K562 (cell line): ENCODE measurements around the gene PLK5. TPM values are rescaled to one million over a fixed set of nuclear protein-coding genes. Genes with fewer than 3 reads are reported as not detected.

Experiments
- ATF3 ChIP-seq, 2 experiments: fragments of 450-650 bp in 1 of 2; sonication (generic) in 1 of 2; formaldehyde crosslinking in 1 of 2; IDR thresholded peaks in 1 of 2; conservative IDR thresholded peaks in 1 of 2; 2 replicates each; pipeline versions ENCODE4 v1.6.1 to v1.8.1; 2016 to 2023; ENCODE audit warnings: mild to moderate bottlenecking in 2 of 2, moderate library complexity in 2 of 2, inconsistent platforms in 1 of 2, missing genetic modification reagents in 1 of 2
- BCOR ChIP-seq: fragments of 450-650 bp; IDR thresholded peaks from 2 replicates; pipeline ENCODE4 v1.6.1; 2016
- ERF ChIP-seq: fragments of 450-650 bp; formaldehyde crosslinking; IDR thresholded peaks from 2 replicates; pipeline ENCODE4 v1.4.0; 2020; ENCODE audit warnings: mild to moderate bottlenecking, mixed read lengths
- GABPA ChIP-seq: fragments of 200-800 bp; sonication (Bioruptor generic); conservative IDR thresholded peaks from 2 replicates; pipeline ENCODE4 v1.6.1; 2016; ENCODE audit warnings: low read depth, missing genetic modification characterization, missing compliant biosample characterization
- GTF3C2 ChIP-seq: IDR thresholded peaks from 3 replicates; pipeline ENCODE4 v1.6.1; 2011; ENCODE audit warnings: borderline replicate concordance, mild to moderate bottlenecking, moderate library complexity; ENCODE audit not compliant: insufficient read length; ENCODE audit errors: extremely low read depth
- PBX2 ChIP-seq, 2 experiments: IDR thresholded peaks in 1 of 2; conservative IDR thresholded peaks in 1 of 2; 2 replicates each; pipeline ENCODE4 v1.6.1; 2016; ENCODE audit warnings: low read depth in 2 of 2, mild to moderate bottlenecking in 1 of 2, missing compliant biosample characterization in 1 of 2, missing genetic modification characterization in 1 of 2, moderate library complexity in 1 of 2
- PRDM10 ChIP-seq: fragments of 450-650 bp; IDR thresholded peaks from 2 replicates; pipeline ENCODE4 v1.6.1; 2018; ENCODE audit not compliant: partially characterized antibody
- ZNF24 ChIP-seq: fragments of 450-650 bp; IDR thresholded peaks from 2 replicates; pipeline ENCODE4 v1.6.1; 2016
- polyA plus RNA-seq, 8 experiments: library from polyadenylated mRNA; depleted of rRNA in 4 of 8; stranded (reverse) in 5 of 8; unstranded in 3 of 8; fragments of >200 nt; fragmentation: Nextera tagmentation in 2 of 8; fragmentation: Illumina TruSeq in 1 of 8; extraction: Ambion mirVana in 2 of 8; extraction: Trizol in 1 of 8; gene quantifications; 2 replicates each; pipeline versions ENCODE4 v1.2.1 to v1.2.3, GENCODE V29; 2011 to 2014; ENCODE audit warnings: inconsistent platforms in 1 of 8, missing spikeins in 1 of 8
- total RNA-seq, 7 experiments: library from RNA; depleted of rRNA in 6 of 7; stranded (reverse); fragments of >200 nt in 6 of 7; fragmentation: Illumina TruSeq in 2 of 7; extraction: Trizol in 2 of 7; gene quantifications; 2 replicates each; pipeline versions ENCODE4 v1.2.1 to v1.2.3, GENCODE V29; 2011 to 2021; ENCODE audit warnings: low replicate concordance in 1 of 7

The PLK5 gene
- total and polyA plus RNA-seq, 9 of the 15 experiments (the other 6 are each of a cell fraction or from before 2014, with no cell fraction given) = 0.04 to 0.23 (median 0.11) TPM; not detected in 5

GRCh38 chr19:1510807-1511206 is 13.1 kb upstream of the PLK5 start (continued):
- TF ChIP-seq ATF3 (IDR thresholded peaks at IDR 0.05) (no peak), ATF3 (CRISPR knock-in tag; conservative IDR thresholded peaks at IDR 0.05) (no peak), GTF3C2 (no peak), GABPA (tag) (no peak), PBX2 (CRISPR knock-in tag; IDR thresholded peaks at IDR 0.05; ENCODE audit: low read depth) (no peak), PBX2 (tag; conservative IDR thresholded peaks at IDR 0.05; ENCODE audit: low read depth) (no peak), ERF (CRISPR knock-in tag) (no peak), ZNF24 (no peak), PRDM10 (no peak), BCOR (peak; percentile 81)
